Inflammatory macrophage treated with lipopolysaccharide for 4 hours (primary cell): ENCODE data around the gene CLGN.
"Not testable (repeated sequence)": the region's sequence is repeated elsewhere in the genome, so short reads cannot be mapped to it uniquely, and the experiment has no call there.

Source experiments
- DNase-seq: peaks from one replicate; pipeline ENCODE4 v3.0.0-alpha.2; 2020

CLGN gene, protein sequence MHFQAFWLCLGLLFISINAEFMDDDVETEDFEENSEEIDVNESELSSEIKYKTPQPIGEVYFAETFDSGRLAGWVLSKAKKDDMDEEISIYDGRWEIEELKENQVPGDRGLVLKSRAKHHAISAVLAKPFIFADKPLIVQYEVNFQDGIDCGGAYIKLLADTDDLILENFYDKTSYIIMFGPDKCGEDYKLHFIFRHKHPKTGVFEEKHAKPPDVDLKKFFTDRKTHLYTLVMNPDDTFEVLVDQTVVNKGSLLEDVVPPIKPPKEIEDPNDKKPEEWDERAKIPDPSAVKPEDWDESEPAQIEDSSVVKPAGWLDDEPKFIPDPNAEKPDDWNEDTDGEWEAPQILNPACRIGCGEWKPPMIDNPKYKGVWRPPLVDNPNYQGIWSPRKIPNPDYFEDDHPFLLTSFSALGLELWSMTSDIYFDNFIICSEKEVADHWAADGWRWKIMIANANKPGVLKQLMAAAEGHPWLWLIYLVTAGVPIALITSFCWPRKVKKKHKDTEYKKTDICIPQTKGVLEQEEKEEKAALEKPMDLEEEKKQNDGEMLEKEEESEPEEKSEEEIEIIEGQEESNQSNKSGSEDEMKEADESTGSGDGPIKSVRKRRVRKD

DNA sequence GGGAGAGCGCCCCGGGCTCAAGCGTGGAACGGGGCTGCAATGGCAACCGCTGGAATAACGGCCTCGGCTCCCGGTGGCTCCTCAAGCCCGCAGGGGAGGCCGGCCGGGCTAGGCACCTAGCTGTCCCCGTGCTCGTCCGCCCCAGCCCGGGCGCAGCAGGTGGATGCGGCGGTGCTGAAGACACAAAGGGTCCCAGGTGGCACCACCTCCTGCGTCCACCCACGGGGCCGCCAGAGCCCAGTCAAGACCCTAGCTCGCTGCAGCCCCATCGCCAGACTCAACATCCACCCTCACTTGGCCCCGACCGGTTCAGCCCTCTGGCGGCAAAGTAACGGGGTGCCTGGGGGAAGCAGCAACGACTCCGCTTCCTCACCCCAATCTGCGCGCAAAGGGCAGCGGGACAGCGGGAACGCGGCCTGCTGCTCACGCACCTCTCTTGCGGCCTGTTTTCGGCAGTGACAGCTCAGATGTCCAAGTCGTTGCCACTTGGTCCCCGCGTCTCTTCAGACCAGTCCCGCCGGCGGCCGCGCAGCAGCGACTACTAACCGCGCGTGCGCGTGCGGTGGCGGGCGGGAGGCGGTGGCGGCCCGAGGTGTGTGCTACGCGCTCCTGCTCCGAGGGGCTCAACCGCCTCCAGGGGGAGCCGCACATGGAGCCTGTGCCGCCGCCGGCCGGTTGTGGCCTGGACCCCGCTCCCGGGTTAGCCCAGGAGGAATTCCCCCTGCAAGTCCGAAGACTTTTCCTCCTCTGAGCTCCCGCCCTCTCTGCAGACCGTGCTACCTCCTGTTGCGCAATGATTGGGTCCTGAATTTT, at the start of gene CLGN:
Gene CLGN, minus strand, starts transcription at position 543 of the 813 bp plus-strand sequence. CDS start 14,570 bp downstream, outside the sequence.
- peak; percentile 30 for DNase-seq

DNA sequence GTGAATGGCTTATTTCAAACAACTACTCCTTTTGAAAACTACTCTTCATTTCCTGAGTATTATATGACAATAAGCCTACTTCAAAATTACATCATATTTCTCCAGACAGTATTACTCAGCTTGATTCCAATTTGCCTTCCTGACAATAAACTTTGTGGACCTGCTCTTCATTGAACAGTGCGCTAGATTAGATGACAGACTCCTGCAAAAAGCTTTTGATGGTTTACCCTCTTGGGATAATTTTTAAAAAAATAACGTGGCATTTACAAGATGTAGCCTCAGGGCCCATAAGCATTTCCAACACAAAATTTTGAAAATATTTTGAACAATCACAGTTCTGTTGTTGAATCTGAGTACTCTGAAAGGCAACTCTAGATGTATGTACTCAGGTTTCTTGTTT, 44.7 kb upstream of the CLGN start:
- no peak for DNase-seq

DNA sequence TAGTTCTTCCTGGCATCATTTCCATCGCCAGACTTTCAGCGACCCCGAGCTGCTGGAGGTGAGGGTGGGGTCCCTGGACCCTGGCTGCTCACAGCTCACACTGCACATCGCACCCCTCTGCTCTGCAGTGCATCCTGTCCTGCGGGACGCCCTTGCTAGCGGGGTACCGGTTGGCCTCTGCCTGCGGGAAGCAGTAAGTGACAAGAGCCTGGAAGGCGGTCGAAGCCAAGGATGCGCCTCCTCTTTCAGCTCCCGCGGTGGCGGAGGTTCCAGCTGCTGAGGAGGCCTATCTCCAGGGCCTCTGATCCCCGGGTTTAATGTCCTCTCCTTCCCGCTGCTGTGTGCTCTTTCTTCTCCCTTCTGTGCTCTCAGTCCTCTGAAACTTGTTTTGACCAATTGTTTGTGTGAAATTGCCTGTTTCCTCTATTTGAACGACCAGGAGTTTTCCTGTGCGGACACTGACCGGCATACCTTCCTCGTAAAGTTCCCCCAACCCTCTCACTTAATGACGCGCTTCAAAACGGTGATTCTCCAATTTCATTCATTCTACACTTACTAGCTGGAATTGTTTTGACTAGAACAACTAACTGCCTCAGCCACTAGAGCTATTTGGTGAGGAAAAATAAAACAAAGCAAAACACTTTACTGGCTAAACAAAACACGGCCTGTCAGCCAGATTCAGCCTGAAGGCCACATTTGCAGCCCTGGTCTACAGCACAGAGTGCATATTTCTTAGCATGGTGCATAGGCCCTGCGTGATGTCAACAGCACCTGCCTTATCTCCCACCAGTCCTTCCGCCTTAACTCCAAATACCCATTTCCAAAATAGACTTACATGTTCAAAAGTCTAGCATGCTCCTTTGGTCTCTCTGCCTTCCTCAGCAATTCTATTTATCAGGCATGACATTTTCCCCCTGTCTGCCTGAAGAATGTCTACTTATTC, 42.6 kb upstream of the CLGN start:
- no peak for DNase-seq

DNA sequence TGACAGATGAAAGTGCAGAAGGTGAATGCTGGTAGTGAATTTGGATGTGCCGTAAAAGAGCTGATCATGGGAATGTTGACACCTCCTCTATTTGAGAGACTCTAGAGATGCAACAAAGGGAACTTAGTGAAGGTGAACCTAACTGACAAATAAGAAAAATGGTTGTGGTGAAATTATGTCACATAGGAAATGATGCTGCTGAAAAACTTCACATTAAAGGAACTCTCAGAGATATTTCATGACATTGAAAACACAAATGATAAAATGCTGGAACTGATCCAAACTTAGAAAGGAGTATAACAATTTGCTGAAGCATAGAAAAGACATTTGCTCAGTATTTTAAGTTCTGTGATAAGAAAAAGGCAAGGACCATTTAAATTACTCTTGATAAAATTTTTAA, 38.7 kb upstream of the CLGN start:
- DNase-seq, result no peak

DNA sequence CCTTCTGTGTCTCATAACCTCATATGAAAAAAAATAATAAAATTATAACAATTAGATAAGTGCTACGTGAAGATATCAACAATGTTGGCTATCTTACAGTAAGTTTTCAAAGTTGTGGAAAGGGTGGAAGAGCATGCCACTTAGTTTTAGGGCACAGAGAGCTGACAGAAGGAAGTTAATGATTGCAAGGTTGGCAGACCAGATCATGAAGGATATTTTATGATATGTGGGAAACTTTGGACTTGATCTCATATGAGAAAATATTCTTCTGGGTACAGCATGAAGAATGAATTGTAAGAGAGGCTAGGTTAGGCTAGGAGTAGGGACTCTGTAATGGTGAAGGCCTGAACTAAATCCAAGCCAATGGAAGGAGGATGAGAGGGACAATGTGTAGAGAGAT, 36.2 kb upstream of the CLGN start:
- no peak for DNase-seq

DNA sequence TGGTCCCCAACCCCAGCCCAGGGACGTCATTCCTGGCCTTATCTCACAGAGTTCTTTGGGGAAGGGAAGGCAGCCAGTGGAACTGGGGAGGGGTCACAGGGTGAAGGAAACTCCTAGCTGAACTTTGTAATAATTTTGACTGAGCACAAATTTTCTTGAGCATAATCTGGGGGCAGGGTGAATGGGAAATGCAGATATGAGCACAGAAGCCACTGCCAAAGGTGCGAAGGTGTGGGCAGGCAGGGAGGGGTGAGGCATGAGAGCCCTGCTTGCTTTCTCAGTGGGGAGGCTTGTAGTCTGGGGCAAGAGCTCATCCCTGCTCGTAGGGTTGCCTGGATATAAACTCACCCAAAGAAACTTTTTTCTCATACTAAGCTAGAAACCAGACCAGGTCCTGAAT, 35.7 kb upstream of the CLGN start:
- no peak for DNase-seq

DNA sequence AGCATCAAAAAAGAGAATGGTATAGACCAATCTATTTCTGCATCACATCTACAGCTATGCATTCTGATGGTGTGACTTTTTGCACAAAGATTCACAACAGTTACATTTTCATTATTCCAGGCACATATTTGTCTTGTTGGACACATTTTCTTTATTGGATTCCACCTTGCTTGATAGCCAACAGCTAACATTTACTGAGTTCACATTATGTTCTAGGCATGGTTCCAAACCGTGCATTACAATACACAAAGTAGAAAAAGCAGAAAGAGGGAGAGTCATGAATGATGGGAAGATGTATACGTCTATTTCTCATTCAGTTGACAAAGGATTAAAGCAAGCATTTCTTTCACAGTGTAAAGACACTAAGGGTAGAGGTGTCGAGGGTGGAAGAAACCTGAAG, 22.9 kb upstream of the CLGN start:
- DNase-seq, result no peak

DNA sequence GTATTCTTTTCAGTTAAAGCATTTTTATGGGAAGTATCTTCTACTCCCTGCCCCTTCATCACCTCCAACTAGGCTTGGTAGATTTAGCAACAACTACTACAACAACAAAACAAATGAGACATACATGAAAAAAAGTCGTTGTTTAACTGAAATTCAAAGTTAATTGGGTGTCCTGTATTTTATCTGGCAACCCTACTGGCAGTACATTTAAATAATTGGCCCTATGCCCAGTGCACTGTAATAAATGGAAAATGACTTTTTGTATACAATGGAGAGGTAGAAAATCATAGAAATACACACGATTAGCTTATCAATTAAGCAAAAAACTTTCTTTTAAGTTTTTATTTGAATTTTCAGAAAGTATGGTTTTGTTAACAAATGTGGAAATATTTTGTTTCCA, 21.4 kb upstream of the CLGN start:
- DNase-seq, result no peak

DNA sequence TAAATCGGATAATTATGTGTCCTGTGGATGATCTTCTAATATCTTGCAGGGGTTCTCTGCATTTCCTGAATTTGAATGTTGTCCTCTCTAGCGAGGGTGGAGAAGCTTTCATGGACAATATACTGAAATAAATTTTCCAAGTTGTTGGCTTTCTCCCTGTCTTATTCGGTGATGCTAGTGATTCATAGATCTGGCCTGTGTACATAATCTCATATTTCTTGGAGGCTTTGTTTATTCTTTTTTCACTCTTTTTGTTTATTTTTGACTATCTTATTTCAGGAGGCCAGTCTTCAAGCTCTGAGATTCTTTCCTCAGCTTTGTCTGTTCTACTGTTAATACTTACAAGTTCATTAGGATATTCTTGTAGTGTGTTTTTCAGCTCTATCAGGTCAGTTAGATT, 20.7 kb upstream of the CLGN start:
- no peak for DNase-seq

DNA sequence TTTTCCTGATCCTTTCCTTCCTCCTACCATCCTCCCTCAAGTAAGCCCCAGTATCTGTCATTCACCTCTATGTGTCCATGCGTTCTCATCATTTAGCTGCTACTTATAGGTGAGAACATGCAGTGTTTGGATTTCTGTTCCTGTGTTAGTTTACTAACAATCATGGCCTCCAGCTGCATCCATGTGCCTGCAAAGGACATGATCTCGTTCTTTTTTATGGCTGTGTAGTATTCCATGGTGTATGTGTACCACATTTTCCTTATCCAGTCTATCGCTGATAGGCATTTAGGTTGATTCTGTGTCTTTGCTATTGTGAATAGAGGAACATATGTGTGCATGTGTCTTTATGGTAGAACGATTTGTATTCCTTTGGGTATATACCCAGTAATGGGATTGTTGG, 16.9 kb upstream of the CLGN start:
- DNase-seq, result not testable (repeated sequence)

DNA sequence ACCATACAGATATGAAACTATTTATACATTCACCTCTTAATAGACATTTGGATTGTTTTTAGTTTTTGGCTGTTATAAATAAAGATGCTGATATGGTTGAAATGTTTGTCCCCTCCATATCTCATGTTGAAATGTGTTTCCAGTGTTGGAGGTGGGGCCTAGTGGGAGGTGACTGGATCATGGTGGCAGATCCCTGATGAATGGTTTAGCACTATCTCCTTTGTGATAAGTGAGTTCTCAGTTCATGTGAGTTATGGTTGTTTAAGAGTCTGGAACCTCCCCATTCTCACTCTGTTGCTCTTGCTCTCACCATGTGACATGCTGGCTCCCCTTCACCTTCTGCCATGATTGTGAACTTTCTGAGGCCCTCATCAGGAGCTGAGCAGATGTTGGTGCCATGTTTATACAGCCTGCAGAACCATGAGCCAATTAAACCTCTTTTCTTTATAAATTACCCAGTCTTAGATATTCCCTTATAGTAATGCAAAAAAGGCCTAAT, 12.2 kb upstream of the CLGN start:
- no peak for DNase-seq

DNA sequence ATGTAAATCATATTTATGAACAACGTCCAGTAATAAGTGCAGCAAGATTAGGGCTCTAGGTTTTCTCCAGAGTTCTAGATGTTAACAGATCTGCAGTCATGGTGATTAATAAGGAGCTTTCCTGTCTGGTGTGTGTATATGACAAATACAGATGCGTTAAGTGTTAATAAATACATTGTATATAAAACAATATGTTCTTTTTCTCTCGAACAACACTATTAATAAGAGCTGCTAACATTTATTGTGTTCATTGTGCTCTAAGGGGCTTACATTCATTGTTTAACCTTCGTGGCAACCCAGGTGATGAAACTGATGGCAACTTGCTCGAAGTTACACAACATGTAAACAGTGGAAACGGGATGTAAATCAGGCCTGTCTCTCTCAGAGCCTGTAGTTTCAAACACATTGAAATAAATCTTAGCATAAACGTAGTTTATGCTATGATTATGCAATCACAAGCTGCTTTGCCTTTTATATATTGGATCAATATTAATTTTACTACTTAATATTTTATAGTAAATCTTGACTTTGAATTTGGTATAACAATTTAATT, 547 bp upstream of the CLGN start:
- peak; percentile 34 for DNase-seq

DNA sequence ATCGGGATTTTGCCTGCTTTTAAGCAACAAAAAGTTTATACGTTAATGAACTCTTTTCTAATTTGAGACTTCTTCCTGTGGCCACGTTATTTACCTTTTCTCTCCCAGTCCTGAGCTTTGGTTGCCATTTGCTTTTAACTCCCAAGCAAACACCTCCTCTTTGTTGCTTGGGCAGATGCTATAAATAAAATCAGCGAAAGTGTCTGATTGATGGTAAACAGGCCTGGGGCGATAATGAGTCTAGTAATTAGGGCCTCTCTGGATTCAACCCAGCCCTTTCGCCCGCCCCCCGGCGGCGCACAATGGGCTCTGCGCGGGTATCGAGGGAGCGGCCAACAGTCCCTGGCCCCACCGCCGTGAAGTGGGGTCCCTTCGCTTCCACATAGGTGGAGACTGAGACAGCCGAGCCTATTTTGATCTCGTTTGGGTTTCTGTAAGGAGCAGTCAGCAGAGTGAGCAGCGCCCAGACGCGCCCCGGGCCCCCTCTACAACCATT, 790 bp downstream of the CLGN start:
- no peak for DNase-seq

DNA sequence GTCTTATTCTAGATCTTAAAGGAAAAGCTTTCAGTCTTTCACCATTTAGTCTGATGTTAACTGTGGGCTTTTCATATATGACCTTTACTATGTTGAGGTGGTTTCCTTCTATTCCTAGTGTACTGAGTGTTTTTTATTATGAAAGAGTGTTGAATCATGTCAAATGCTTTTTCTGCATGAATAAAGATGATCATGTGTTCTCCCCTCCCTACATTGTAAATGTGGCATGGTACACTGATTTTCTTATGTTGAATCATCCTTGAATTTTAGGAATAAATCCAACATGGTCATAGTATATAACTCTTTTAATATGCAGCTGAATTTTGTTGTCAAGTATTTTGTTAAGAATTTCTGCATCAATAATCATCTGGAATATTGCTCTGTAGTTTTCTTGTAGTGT, 4.3 kb downstream of the CLGN start:
- no peak for DNase-seq

DNA sequence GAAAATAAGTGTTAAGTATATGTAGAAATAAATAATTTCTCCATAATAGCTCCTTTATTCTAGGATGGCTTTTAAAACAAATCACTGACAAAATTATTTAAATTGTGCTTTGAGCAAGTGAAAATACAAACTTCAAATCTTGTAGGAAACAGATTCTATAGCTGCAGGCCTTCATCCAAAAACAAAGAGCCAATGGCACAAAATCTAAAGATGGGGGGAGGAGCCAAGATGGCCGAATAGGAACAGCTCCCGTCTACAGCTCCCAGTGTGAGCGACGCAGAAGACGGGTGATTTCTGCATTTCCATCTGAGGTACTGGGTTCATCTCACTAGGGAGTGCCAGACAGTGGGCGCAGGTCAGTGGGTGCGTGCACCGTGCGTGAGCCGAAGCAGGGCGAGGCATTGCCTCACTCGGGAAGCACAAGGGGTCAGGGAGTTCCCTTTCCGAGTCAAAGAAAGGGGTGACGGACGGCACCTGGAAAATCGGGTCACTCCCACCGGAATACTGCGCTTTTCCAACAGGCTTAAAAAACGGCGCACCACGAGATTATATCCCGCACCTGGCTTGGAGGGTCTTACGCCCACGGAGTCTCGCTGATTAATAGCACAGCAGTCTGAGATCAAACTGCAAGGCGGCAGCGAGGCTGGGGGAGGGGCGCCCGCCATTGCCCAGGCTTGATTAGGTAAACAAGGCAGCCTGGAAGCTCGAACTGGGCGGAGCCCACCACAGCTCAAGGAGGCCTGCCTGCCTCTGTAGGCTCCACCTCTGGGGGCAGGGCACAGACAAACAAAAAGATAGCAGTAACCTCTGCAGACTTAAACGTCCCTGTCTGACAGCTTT, 14.1 kb downstream of the CLGN start:
- DNase-seq, result not testable (repeated sequence)

DNA sequence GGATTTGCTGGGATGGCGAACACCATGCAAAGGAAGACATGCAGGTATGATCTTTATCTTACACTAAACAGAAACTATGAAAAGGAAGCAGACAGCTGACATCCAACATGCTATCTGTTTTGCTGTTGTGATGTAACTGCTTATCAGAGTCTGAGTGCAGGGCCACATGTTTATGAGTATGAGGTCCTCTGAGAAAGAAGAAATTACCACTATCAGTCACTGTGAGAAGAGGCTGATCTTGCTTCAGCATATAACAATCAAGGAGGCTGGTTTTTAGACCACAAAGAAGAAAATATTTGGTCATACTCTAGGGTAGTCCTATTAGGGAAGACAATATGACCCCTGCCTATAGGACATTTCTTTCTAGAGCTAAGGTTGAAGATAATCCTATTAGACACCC, 18.5 kb downstream of the CLGN start:
- DNase-seq, result no peak

DNA sequence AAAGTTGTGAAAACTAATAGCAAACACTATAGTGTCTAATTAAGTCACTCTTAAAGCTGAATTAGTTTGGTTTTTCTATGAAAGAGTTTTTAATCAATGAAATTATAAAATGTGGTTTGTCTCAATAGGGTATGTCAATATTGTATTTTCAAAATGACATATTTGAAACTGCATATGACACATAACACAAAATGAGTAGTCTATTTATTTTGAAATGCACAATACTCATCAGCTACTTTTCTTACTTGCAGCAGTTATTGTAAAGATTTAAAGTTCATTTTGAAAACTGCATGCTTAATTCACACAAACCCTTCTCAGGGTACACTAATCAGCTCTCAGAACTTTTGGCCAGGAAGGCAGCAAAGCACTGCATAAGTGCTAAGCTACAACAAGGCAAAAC, 21.2 kb downstream of the CLGN start:
- no peak for DNase-seq

DNA sequence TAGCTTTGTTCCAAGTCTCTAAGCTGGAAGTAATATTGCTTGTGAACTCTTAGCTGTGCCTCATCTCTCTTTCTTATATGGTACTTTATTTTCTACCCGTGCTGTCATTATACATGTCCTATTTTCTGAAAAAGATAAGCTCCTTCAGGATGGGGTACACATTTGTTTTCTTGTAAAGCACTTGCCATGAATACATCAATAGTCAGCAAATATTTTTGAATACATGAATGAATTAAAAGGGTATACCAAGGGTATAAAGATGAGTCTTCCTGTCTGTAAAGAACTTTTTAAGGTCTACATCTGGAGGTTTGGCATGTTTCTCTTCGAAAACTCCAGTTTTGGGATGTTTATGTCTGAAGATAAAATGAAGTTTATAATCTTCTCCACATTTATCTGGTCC, 27.3 kb downstream of the CLGN start:
- DNase-seq, result no peak

DNA sequence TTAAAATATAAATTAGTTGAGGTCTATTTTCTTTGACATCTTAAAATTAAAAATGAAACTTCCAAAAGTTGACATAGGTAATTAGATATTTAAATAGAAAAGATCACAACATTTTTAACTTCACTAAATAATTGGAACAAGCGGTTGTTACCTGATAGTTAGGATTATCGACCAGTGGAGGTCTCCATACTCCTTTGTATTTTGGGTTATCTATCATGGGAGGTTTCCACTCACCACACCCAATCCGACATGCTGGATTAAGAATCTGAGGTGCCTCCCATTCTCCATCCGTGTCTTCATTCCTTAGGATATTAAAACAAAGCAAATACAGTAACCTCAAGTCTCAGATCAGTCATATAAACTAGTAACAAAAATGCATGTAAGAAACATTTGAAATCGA, 31.8 kb downstream of the CLGN start:
- DNase-seq, result no peak

DNA sequence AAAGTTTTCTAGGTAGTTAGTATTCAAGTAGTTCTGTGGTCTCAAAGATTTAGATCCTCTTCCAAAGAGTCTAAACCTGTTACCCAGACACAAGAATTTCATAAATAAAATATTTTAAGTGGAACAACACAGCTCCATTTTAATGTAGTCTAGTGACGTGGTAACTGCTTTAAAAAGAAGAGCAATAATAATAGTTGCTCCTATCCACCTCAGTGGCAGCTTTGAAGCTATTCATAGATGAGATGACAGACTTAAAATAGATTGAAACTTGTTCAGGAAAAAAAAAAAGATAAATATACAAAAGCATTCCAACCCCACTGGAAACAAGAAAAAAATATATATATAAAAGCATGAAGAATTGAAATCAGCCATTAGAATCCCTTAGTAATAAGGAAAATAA, 39.4 kb downstream of the CLGN start:
- DNase-seq, result no peak

DNA sequence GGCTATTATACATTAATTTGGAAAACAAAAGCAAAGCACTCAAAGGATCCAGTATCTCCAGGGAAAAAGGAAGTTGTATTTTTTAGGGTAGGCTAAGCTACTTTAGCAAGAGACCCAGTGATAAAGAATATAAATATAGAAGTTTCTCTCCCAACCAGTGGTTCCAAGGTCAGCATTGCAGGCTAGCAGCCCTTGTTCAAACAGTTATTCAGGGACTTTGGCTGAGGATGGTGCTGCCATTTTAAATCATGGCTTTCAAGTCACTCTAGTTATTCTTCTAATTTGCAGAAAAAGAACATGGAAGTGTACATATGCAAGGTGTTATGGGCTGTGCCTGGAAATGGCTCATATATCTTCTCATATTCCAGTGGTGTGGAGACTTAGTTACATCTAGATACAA, 44.7 kb downstream of the CLGN start:
- DNase-seq, result no peak
